Ovary (tissue), 9 donors: ENCODE data around the gene ABCC3. TPM values are rescaled to one million over a fixed set of nuclear protein-coding genes. Genes with fewer than 3 reads are reported as not detected.
A peak's percentile ranks its signal among the peaks of the same experiment; 100 is the strongest.

Experiments used
- DNase-seq, 5 donors: peaks; one replicate each; pipeline ENCODE4 v3.0.0-alpha.2; 2019 to 2020
- H3K27ac ChIP-seq, 2 donors: fragments of 200-600 bp; one replicate each; pipeline versions ENCODE4 v1.5.1 to v1.8.0; 2019 to 2022
- H3K27me3 ChIP-seq: fragments of 200-600 bp; one replicate; pipeline ENCODE4 v1.8.0; 2022
- H3K36me3 ChIP-seq: fragments of 200-600 bp; sonication (generic); one replicate; pipeline ENCODE4 v1.5.1; 2019
- H3K4me1 ChIP-seq: one replicate; pipeline ENCODE4 v1.8.1; 2013; ENCODE audit warnings: mild to moderate bottlenecking, moderate library complexity; ENCODE audit not compliant: insufficient read depth
- H3K4me3 ChIP-seq: fragments of 200-600 bp; sonication (generic); one replicate; pipeline ENCODE4 v1.5.1; 2017
- H3K9me3 ChIP-seq, 2 donors: fragments of 200-600 bp in 1 of 2; sonication (generic) in 1 of 2; one replicate each; pipeline versions ENCODE4 v1.5.1 to v1.8.1; 2013 to 2019; ENCODE audit warnings: mild to moderate bottlenecking in 1 of 2, moderate library complexity in 1 of 2
- EP300 ChIP-seq: sonication (generic); formaldehyde crosslinking; IDR thresholded peaks from one replicate; pipeline ENCODE4 v1.6.1; 2017; ENCODE audit warnings: antibody characterized with exemption
- POLR2A ChIP-seq: fragments of 450-650 bp; IDR thresholded peaks from one replicate; pipeline ENCODE4 v1.6.1; 2017; ENCODE audit warnings: antibody characterized with exemption, mild to moderate bottlenecking, moderate library complexity
- WGBS, 3 donors: extraction: QIAGEN DNeasy Blood & Tissue Kit in 1 of 3; methylation state at CpG; one replicate each; pipeline versions ENCODE4 v1.1.5 to v1.1.7; 2013 to 2017; 5-methylcytosine and 5-hydroxymethylcytosine counted together
- intact Hi-C, 4 donors: fragments of 100-400 bp; cut with DNase I; formaldehyde crosslinking; loops; one replicate each; pipeline versions ENCODE4 v1.11.0 to v1.15.1; 2022 to 2023
- polyA plus RNA-seq, 2 donors: library from polyadenylated mRNA; stranded (reverse); fragments of 200-250 nt in 1 of 2; fragments of 350-450 nt in 1 of 2; fragmentation: Illumina TruSeq in 1 of 2; extraction: RNeasy Lipid Tissue Mini Kit (QIAGEN cat#74804) in 1 of 2; gene quantifications; one replicate each; pipeline ENCODE4 v1.2.3, GENCODE V29; 2013 to 2014
- total RNA-seq, 7 donors: library from RNA; depleted of rRNA in 2 of 7; stranded (reverse); fragments of >200 nt in 2 of 7; fragmentation: NEBNext Ultra II Directional in 3 of 7; extraction: Animal tissue kit (Norgen Biotek cat#: 25700) in 3 of 7; gene quantifications; one replicate each; pipeline versions ENCODE4 v1.1.0 to v1.2.4, GENCODE V29; 2016 to 2023
- TF ChIP-seq, protein P1 (sequence below), 3 donors: fragments of 450-650 bp in 2 of 3; fragments of 200-600 bp in 1 of 3; IDR thresholded peaks; one replicate each; pipeline versions ENCODE4 v1.5.1 to v1.8.0; 2016 to 2022; ENCODE audit warnings: antibody characterized with exemption in 3 of 3, mild to moderate bottlenecking in 1 of 3
- donor health status: DM: no; HTN: no; CAD: no; lungs with moderate emphysema.
- donor health status: DM: no; HTN: no; CAD: no.
- donor health status: Bipolar disorder and iron deficiency.
- donor health status: DM: yes; HTN: yes; CAD: no.
- donor health status: DM: no; HTN: no; CAD: no.
- donor health status: DM: yes; HTN: yes; CAD: no.

ABCC3 gene
- total and polyA plus RNA-seq, 9 donors, result 1.4 to 14.2 (median 5.2) TPM

- peaks cover 3% of the 10 kb centered on the region for H3K4me1 ChIP-seq
Observed at GRCh38 chr17:50624321-50624934, 10.3 kb upstream of the ABCC3 start.

DNA sequence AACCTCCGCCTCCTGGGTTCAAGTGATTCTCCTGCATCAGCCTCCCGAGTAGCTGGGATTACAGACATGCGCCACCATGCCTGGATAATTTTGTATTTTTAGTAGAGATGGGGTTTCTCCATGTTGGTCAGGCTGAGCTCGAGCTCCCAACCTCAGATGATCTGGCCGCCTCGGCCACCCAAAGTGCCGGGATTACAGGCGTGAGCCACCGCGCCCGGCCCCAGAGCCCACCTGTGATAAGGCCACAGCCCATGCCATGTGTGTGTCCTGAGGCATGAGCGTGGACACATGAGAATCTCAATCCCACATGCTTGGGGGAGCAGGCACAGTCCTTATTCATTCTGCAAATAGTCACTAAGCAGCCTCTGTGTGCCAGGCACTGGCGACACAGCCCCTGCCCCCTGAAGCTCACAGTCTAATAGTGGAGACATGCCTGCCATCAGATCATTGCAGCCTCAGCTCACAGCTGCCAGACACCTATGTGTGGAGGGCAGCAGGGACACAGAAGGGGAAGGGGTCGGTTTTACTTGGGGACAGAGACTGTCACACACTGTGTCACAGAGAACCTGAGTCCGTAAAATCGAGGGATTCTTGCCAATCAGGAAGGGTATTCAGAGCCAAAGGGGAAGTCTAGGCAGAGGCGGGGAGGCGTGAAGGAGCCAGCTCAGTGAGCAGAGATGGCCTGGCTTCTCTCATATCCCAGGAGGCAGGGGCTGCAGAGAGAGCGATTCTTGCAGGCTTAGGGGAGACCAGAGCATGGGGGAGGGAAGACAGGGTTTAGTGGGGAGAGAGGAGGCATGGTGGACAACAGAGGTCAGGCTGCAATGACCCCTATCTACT, 9.4 kb upstream of the ABCC3 start:
- H3K4me3 ChIP-seq, result no peak overlapping the region
- H3K27me3 ChIP-seq, result no peaks in the 10 kb centered on the region
- intact Hi-C loops, result loop anchor here in 2 of 4 donors (5.0 to 10.0 kb wide), 2 partner anchors 78 to 140 kb away; partner anchors contain the start of gene SPATA20 (in 2 of the 2)
- DNase-seq, result no peak
- no peaks in the 10 kb centered on the region for H3K36me3 ChIP-seq
- peaks cover 3% of the 10 kb centered on the region for H3K4me1 ChIP-seq
- 90 to 91% (median 91%) methylated on average over 19 of the region's 19 CpGs for WGBS, 3 donors
- H3K27ac ChIP-seq, result no peak overlapping the region
- TF ChIP-seq, protein P1, sequence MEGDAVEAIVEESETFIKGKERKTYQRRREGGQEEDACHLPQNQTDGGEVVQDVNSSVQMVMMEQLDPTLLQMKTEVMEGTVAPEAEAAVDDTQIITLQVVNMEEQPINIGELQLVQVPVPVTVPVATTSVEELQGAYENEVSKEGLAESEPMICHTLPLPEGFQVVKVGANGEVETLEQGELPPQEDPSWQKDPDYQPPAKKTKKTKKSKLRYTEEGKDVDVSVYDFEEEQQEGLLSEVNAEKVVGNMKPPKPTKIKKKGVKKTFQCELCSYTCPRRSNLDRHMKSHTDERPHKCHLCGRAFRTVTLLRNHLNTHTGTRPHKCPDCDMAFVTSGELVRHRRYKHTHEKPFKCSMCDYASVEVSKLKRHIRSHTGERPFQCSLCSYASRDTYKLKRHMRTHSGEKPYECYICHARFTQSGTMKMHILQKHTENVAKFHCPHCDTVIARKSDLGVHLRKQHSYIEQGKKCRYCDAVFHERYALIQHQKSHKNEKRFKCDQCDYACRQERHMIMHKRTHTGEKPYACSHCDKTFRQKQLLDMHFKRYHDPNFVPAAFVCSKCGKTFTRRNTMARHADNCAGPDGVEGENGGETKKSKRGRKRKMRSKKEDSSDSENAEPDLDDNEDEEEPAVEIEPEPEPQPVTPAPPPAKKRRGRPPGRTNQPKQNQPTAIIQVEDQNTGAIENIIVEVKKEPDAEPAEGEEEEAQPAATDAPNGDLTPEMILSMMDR (IDR thresholded peaks at IDR 0.05), result no peak
- TF ChIP-seq EP300 (no peak), POLR2A (no peak)
- H3K9me3 ChIP-seq, result no peaks in the 10 kb centered on the region

More at GRCh38 chr17:50624321-50624934, 10.3 kb upstream of the ABCC3 start:
- no peak for TF ChIP-seq EP300
- TF ChIP-seq, protein P1 (IDR thresholded peaks at IDR 0.05), result no peak
- TF ChIP-seq POLR2A, result no peak
- intact Hi-C loops, result loop anchor here in 2 of 4 donors (5.0 to 10.0 kb wide), 2 partner anchors 72 to 140 kb away; no protein-coding TSS in a partner anchor
- 89 to 91% (median 90%) methylated on average over 7 of the region's 7 CpGs for WGBS, 3 donors
- Histone ChIP-seq H3K36me3 (no peaks in the 10 kb centered on the region), H3K27me3 (no peaks in the 10 kb centered on the region), H3K9me3 (no peaks in the 10 kb centered on the region), H3K27ac (no peak overlapping the region), H3K4me3 (no peak overlapping the region)
- no peak for DNase-seq

DNA sequence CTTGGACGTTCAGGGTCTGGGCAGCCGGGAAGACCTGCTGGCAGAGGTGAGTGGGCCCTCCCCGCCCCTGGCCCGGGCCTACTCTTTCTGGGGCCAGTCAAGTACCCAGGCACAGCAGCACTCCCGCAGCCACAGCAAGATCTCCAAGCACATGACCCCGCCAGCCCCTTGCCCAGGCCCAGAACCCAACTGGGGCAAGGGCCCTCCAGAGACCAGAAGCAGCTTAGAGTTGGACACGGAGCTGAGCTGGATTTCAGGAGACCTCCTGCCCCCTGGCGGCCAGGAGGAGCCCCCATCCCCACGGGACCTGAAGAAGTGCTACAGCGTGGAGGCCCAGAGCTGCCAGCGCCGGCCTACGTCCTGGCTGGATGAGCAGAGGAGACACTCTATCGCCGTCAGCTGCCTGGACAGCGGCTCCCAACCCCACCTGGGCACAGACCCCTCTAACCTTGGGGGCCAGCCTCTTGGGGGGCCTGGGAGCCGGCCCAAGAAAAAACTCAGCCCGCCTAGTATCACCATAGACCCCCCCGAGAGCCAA, 8.6 kb upstream of the ABCC3 start:
- Histone ChIP-seq H3K4me1 (peaks cover 3% of the 10 kb centered on the region), H3K27me3 (no peaks in the 10 kb centered on the region), H3K36me3 (no peaks in the 10 kb centered on the region), H3K4me3 (no peak overlapping the region), H3K9me3 (no peaks in the 10 kb centered on the region), H3K27ac (no peak overlapping the region)
- TF ChIP-seq, protein P1 (IDR thresholded peaks at IDR 0.05), result peak; percentile 75 to 81 (median 77)
- no peak for TF ChIP-seq POLR2A
- no peak for TF ChIP-seq EP300
- DNase-seq, result peak; percentile 74 to 88 (median 83)
- 40 to 53% (median 47%) methylated on average over 17 to 19 of the region's 19 CpGs for WGBS, 3 donors
- intact Hi-C loops, result loop anchor here in 3 of 4 donors (2.0 to 10.0 kb wide), 4 partner anchors 75 to 145 kb away; partner anchors contain the start of gene SPATA20 (in 2 of the 3)

DNA sequence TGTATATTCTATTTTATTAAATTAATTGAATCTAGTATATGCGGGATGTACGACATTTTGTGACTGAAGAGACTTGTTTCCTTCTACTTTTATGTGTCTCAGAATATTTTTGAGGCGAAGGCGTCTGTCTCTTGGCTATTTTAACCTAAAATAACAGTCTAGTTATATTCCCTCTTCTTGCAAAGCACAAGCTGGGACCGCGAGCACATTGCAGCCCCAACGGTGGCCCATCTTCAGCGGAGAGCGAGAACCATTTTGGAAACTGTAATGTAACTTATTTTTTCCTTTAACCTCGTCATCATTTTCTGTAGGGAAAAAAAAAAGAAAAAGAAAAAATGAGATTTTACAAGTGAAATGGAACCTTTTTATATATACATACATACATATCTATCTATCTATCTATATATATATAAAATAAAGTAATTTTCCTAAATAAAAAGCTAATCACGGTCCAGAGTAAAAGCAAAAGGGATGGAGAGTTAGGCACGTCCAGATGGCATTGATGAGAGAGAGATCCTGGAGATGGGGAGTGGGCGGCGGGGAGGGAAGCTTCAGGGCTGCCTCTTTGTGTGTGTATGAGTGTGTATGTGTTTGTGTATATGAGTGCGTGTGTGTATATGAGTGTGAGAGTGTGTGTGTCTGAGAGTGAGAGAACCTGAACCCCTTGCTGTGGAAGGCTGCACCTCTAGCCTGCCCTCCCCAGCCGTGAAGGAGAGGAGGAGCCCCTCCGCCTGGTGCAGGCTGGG, 7.5 kb upstream of the ABCC3 start:
- H3K9me3 ChIP-seq, result no peaks in the 10 kb centered on the region
- intact Hi-C loops, result loop anchor here in 3 of 4 donors (2.0 to 10.0 kb wide), 4 partner anchors 76 to 146 kb away; partner anchors contain the start of gene SPATA20 (in 2 of the 3)
- TF ChIP-seq, protein P1 (IDR thresholded peaks at IDR 0.05), result no peak
- no peak for TF ChIP-seq EP300
- no peak for TF ChIP-seq POLR2A

More for the DNA sequence above, 7.5 kb upstream of the ABCC3 start:
- H3K36me3 ChIP-seq, result no peaks in the 10 kb centered on the region
- no peaks in the 10 kb centered on the region for H3K27me3 ChIP-seq
- no peak overlapping the region for H3K27ac ChIP-seq
- peaks cover 3% of the 10 kb centered on the region for H3K4me1 ChIP-seq
- H3K4me3 ChIP-seq, result no peak overlapping the region
- DNase-seq, result peak in 1 of 5 donors; percentile 12
- WGBS, 3 donors, result 84 to 87% (median 87%) methylated on average over 17 of the region's 17 CpGs
